Stimulated activated naive CD8-positive, alpha-beta T cell treated with anti-CD3 and anti-CD28 coated beads, Interleukin-15, Interleukin-2, amounts not matched to agents 100 ng/mL and 50 ng/mL, for 24 hours (primary cell): ENCODE measurements around the gene RNASE1.
"Not testable (repeated sequence)": the region's sequence is repeated elsewhere in the genome, so short reads cannot be mapped to it uniquely, and the experiment has no call there.

Experiments
- H3K27ac Mint-ChIP-seq: one replicate; pipeline ENCODE4 v1.8.0; 2021; ENCODE audit warnings: mild to moderate bottlenecking, mixed read lengths
- H3K27me3 Mint-ChIP-seq: one replicate; pipeline ENCODE4 v1.8.0; 2021; ENCODE audit warnings: mixed read lengths
- H3K36me3 Mint-ChIP-seq: one replicate; pipeline ENCODE4 v1.8.0; 2021; ENCODE audit warnings: low read depth, mixed read lengths
- H3K4me1 Mint-ChIP-seq: one replicate; pipeline ENCODE4 v1.8.0; 2021; ENCODE audit warnings: low read depth, mixed read lengths
- H3K4me3 Mint-ChIP-seq: one replicate; pipeline ENCODE4 v1.8.0; 2021; ENCODE audit warnings: mild to moderate bottlenecking, mixed read lengths
- H3K9me3 Mint-ChIP-seq: one replicate; pipeline ENCODE4 v1.8.0; 2021; ENCODE audit warnings: mixed read lengths

RNASE1 gene

GRCh38 chr14:20768593-20768892 lies 34.1 kb downstream of the RNASE1 start:
- H3K9me3 Mint-ChIP-seq: no peaks in the 10 kb centered on the region
- no peaks in the 10 kb centered on the region for H3K36me3 Mint-ChIP-seq
- H3K27me3 Mint-ChIP-seq: no peaks in the 10 kb centered on the region
- H3K4me3 Mint-ChIP-seq: no peak overlapping the region
- H3K27ac Mint-ChIP-seq: no peak overlapping the region
- no peaks in the 10 kb centered on the region for H3K4me1 Mint-ChIP-seq

- H3K36me3 Mint-ChIP-seq: no peaks in the 10 kb centered on the region
- no peaks in the 10 kb centered on the region for H3K9me3 Mint-ChIP-seq
Observed at GRCh38 chr14:20760950-20761349, 41.7 kb downstream of the RNASE1 start.

GRCh38 chr14:20759465-20759864 lies 43.2 kb downstream of the RNASE1 start:
- not testable (repeated sequence) for H3K36me3 Mint-ChIP-seq, H3K9me3 Mint-ChIP-seq, H3K27ac Mint-ChIP-seq, H3K4me3 Mint-ChIP-seq, H3K4me1 Mint-ChIP-seq, H3K27me3 Mint-ChIP-seq

More at GRCh38 chr14:20760950-20761349, 41.7 kb downstream of the RNASE1 start:
- Mint-ChIP-seq H3K27ac (no peak overlapping the region), H3K4me3 (no peak overlapping the region), H3K4me1 (no peaks in the 10 kb centered on the region), H3K27me3 (no peaks in the 10 kb centered on the region)

GRCh38 chr14:20757965-20758364 lies 44.7 kb downstream of the RNASE1 start:
- no peak overlapping the region for H3K27ac Mint-ChIP-seq
- H3K4me1 Mint-ChIP-seq: no peaks in the 10 kb centered on the region
- H3K27me3 Mint-ChIP-seq: peaks cover 5% of the 10 kb centered on the region
- H3K4me3 Mint-ChIP-seq: no peak overlapping the region
- H3K36me3 Mint-ChIP-seq: no peaks in the 10 kb centered on the region
- no peaks in the 10 kb centered on the region for H3K9me3 Mint-ChIP-seq

- H3K27me3 Mint-ChIP-seq: peaks cover 10% of the 10 kb centered on the region
Observed at GRCh38 chr14:20755037-20755436, 47.6 kb downstream of the RNASE1 start.

GRCh38 chr14:20754308-20754707 lies 48.3 kb downstream of the RNASE1 start:
- H3K4me3 Mint-ChIP-seq: no peak overlapping the region
- no peak overlapping the region for H3K27ac Mint-ChIP-seq
- H3K36me3 Mint-ChIP-seq: peaks cover 4% of the 10 kb centered on the region
- H3K27me3 Mint-ChIP-seq: peaks cover 12% of the 10 kb centered on the region
- no peaks in the 10 kb centered on the region for H3K4me1 Mint-ChIP-seq
- peaks cover 8% of the 10 kb centered on the region for H3K9me3 Mint-ChIP-seq

More at GRCh38 chr14:20755037-20755436, 47.6 kb downstream of the RNASE1 start:
- no peak overlapping the region for H3K4me3 Mint-ChIP-seq
- no peak overlapping the region for H3K27ac Mint-ChIP-seq
- peaks cover 4% of the 10 kb centered on the region for H3K36me3 Mint-ChIP-seq
- H3K4me1 Mint-ChIP-seq: no peaks in the 10 kb centered on the region
- H3K9me3 Mint-ChIP-seq: peaks cover 8% of the 10 kb centered on the region

GRCh38 chr14:20751963-20752562 lies 50.6 kb downstream of the RNASE1 start:
- Mint-ChIP-seq H3K4me3 (no peak overlapping the region), H3K27me3 (peaks cover 12% of the 10 kb centered on the region), H3K4me1 (no peaks in the 10 kb centered on the region), H3K27ac (no peak overlapping the region), H3K36me3 (peaks cover 4% of the 10 kb centered on the region), H3K9me3 (peaks cover 8% of the 10 kb centered on the region)
